GM12878 (cell line): ENCODE results near the gene PERM1. TPM values are rescaled to one million over a fixed set of nuclear protein-coding genes. Genes with fewer than 3 reads are reported as not detected.
A peak's percentile ranks its signal among the peaks of the same experiment; 100 is the strongest.

ENCODE experiments used
- ATAC-seq: fragments of 200-7000 bp; cut with Tn5 transposase; 3 replicates; pipeline ENCODE4 v1.9.1; 2020; ENCODE audit warnings: mild to moderate bottlenecking, moderate library complexity
- BruUV-seq: library from RNA; stranded (reverse); fragments of 400-500 nt; replicated peaks from 2 replicates; lab custom pipeline; 2021; lab: Mats Ljungman, UMichigan
- CTCF ChIA-PET: fragments of 300-600 bp; sonication (Branson Sonifier 250); formaldehyde crosslinking; extraction: SDS; loops from one replicate; lab custom pipeline; 2021; ENCODE audit warnings: inconsistent platforms; lab: Yijun Ruan, JAX
- POLR2A ChIA-PET: fragments of 350-600 bp; formaldehyde crosslinking; extraction: SDS; loops from one replicate; lab custom pipeline; 2021; ENCODE audit warnings: inconsistent platforms; lab: Charles Lee
- RAD21 ChIA-PET: fragments of 300-600 bp; sonication (Branson Sonifier 250); formaldehyde crosslinking; loops from one replicate; lab custom pipeline; 2023; ENCODE audit warnings: antibody characterized with exemption; ENCODE audit not compliant: unreplicated experiment; lab: Charles Lee
- SMC1A ChIA-PET: fragments of 300-600 bp; sonication (Branson Sonifier 250); formaldehyde crosslinking; loops from one replicate; lab custom pipeline; 2023; ENCODE audit not compliant: unreplicated experiment, uncharacterized antibody; lab: Charles Lee
- DNase-seq: peaks from one replicate; pipeline ENCODE4 v3.0.0-alpha.2; 2011; ENCODE audit warnings: low read depth, low spot score
- FAIRE-seq: peaks from 3 replicates; lab custom pipeline; 2011; peaks lifted over from hg19 to GRCh38; lab: Jason Lieb, UNC
- H2AFZ ChIP-seq: 2 replicates; pipeline ENCODE4 v1.6.0; 2011; ENCODE audit warnings: low read depth, low read length, control low read depth; ENCODE audit not compliant: control insufficient read depth
- H3K27ac ChIP-seq: 2 replicates; pipeline ENCODE4 v1.5.1; 2011; ENCODE audit warnings: control low read depth; ENCODE audit not compliant: control insufficient read depth, insufficient read depth
- H3K27me3 ChIP-seq, 2 experiments: replicated peaks in 1 of 2; 2 replicates each; pipeline versions ENCODE4 v1.6.0 to v1.6.1; 2011; ENCODE audit warnings: low read length in 1 of 2; ENCODE audit not compliant: control insufficient read depth in 2 of 2, insufficient read depth in 2 of 2
- H3K36me3 ChIP-seq, 2 experiments: 2 replicates each; pipeline ENCODE4 v1.5.1; 2011; ENCODE audit warnings: low read length in 1 of 2; ENCODE audit not compliant: control insufficient read depth in 2 of 2, insufficient read depth in 2 of 2
- H3K4me1 ChIP-seq: 2 replicates; pipeline ENCODE4 v1.6.1; 2011; ENCODE audit warnings: mild to moderate bottlenecking, low read length, moderate library complexity, mixed read lengths; ENCODE audit not compliant: control insufficient read depth, insufficient read depth
- H3K4me2 ChIP-seq: 2 replicates; pipeline ENCODE4 v1.6.0; 2011; ENCODE audit warnings: control low read depth; ENCODE audit not compliant: control insufficient read depth, insufficient read depth
- H3K4me3 ChIP-seq: fragments of 200-600 bp; sonication (generic); 2 replicates; pipeline ENCODE4 v1.5.1; 2016
- H3K79me2 ChIP-seq: 2 replicates; pipeline ENCODE4 v1.6.0; 2011; ENCODE audit warnings: low read length; ENCODE audit not compliant: control insufficient read depth, insufficient read depth
- H3K9ac ChIP-seq: 2 replicates; pipeline ENCODE4 v1.8.0; 2011; ENCODE audit warnings: low read length, control low read depth, mixed read lengths; ENCODE audit not compliant: control insufficient read depth, insufficient read depth
- H3K9me3 ChIP-seq: replicated peaks from 3 replicates; pipeline ENCODE4 v1.5.1; 2011; ENCODE audit warnings: mild to moderate bottlenecking, low read length; ENCODE audit not compliant: control insufficient read depth, insufficient read depth
- H4K20me1 ChIP-seq: 2 replicates; pipeline ENCODE4 v1.6.0; 2011; ENCODE audit not compliant: control insufficient read depth, insufficient read depth
- DPF2 ChIP-seq: fragments of 450-650 bp; IDR thresholded peaks from 2 replicates; pipeline ENCODE4 v1.6.1; 2017; ENCODE audit warnings: mild to moderate bottlenecking
- EGR1 ChIP-seq, 2 experiments: IDR thresholded peaks; 1 replicate in 1 of 2; 2 replicates in 1 of 2; pipeline ENCODE4 v1.6.1; 2011 to 2012; ENCODE audit warnings: low read depth in 2 of 2, low read length in 2 of 2, borderline replicate concordance in 1 of 2, mild to moderate bottlenecking in 1 of 2, moderate library complexity in 1 of 2
- FOXK2 ChIP-seq: fragments of 450-650 bp; IDR thresholded peaks from 2 replicates; pipeline ENCODE4 v1.6.1; 2017; ENCODE audit warnings: mild to moderate bottlenecking, moderate library complexity
- GATAD2B ChIP-seq: fragments of 450-650 bp; conservative IDR thresholded peaks from 2 replicates; pipeline ENCODE4 v1.6.1; 2017; ENCODE audit warnings: low read depth, mild to moderate bottlenecking, moderate library complexity
- IKZF1 ChIP-seq: fragments of 450-650 bp; conservative IDR thresholded peaks from 2 replicates; pipeline ENCODE4 v1.6.1; 2017; ENCODE audit warnings: antibody characterized with exemption, mild to moderate bottlenecking
- NKRF ChIP-seq: fragments of 450-650 bp; conservative IDR thresholded peaks from 2 replicates; pipeline ENCODE4 v1.6.1; 2017; ENCODE audit warnings: mild to moderate bottlenecking, moderate library complexity
- NR2F1 ChIP-seq: fragments of 450-650 bp; conservative IDR thresholded peaks from 2 replicates; pipeline ENCODE4 v1.6.1; 2017; ENCODE audit warnings: mild to moderate bottlenecking
- PBX3 ChIP-seq: IDR thresholded peaks from 2 replicates; pipeline ENCODE4 v1.6.1; 2011; ENCODE audit warnings: mild to moderate bottlenecking, low read depth, low read length, moderate library complexity; ENCODE audit not compliant: insufficient replicate concordance
- PKNOX1 ChIP-seq: fragments of 450-650 bp; IDR thresholded peaks from 2 replicates; pipeline ENCODE4 v1.6.1; 2016; ENCODE audit warnings: mild to moderate bottlenecking
- PML ChIP-seq: IDR thresholded peaks from 2 replicates; pipeline ENCODE4 v1.6.1; 2012; ENCODE audit warnings: low read length, inconsistent platforms
- SUZ12 ChIP-seq: fragments of 200-600 bp; sonication (generic); IDR thresholded peaks from one replicate; pipeline ENCODE4 v1.6.1; 2018; ENCODE audit warnings: antibody characterized with exemption, mild to moderate bottlenecking; ENCODE audit not compliant: unreplicated experiment
- ZZZ3 ChIP-seq: IDR thresholded peaks from 2 replicates; pipeline ENCODE4 v1.6.1; 2011; ENCODE audit warnings: low read depth; ENCODE audit not compliant: control insufficient read depth, insufficient read length
- WGBS: methylation state at CpG from one replicate; pipeline ENCODE4 v1.1.6; 2016; ENCODE audit warnings: low lambda C conversion rate; ENCODE audit not compliant: insufficient replicate concordance, insufficient coverage; ENCODE audit errors: missing lambda C conversion rate; 5-methylcytosine and 5-hydroxymethylcytosine counted together
- in situ Hi-C: fragments of 300-500 bp; cut with MboI; formaldehyde crosslinking; loops from 9 replicates; pipeline ENCODE4 v1.14.3; 2018; ENCODE audit warnings: mixed read lengths
- intact Hi-C: fragments of 100-400 bp; cut with micrococcal nuclease; formaldehyde crosslinking; loops from one replicate; pipeline ENCODE4 v1.14.2; 2022; ENCODE audit not compliant: unreplicated experiment
- polyA plus RNA-seq, 11 experiments: library from polyadenylated mRNA; depleted of rRNA in 4 of 11; unstranded in 6 of 11; stranded (reverse) in 5 of 11; fragments of >200 nt; fragmentation: Nextera tagmentation in 4 of 11; fragmentation: Illumina TruSeq in 1 of 11; extraction: Ambion mirVana in 4 of 11; extraction: Trizol in 1 of 11; gene quantifications; 1 replicate in 1 of 11; 2 replicates in 10 of 11; pipeline versions ENCODE4 v1.2.1 to v1.2.3, GENCODE V29; 2011 to 2016; ENCODE audit warnings: inconsistent platforms in 2 of 11, missing spikeins in 2 of 11, low read depth in 1 of 11
- total RNA-seq, 4 experiments: library from RNA; depleted of rRNA in 3 of 4; stranded (reverse); fragments of >200 nt in 3 of 4; fragmentation: Illumina TruSeq in 1 of 4; extraction: Trizol in 1 of 4; gene quantifications; 2 replicates each; pipeline versions ENCODE4 v1.2.1 to v1.2.3, GENCODE V29; 2013 to 2021

PERM1 gene
- total and polyA plus RNA-seq, 10 of the 15 experiments (the other 5 are each of a cell fraction or from before 2014, with no cell fraction given): not detected

- RAD21 ChIA-PET: interaction anchor here (1.0 to 4.1 kb wide), 2 partner anchors 26 to 35 kb away, joined by 4 to 20 read pairs; partner anchors contain the start of gene PLEKHN1
- DNase-seq (no peak), FAIRE-seq (no peak), ATAC-seq (peak; percentile 33)
- SMC1A ChIA-PET: interaction anchor here (0.9 kb wide), 1 partner anchor 35 kb away, joined by 3 read pairs; no protein-coding TSS in a partner anchor
- POLR2A ChIA-PET: no interaction called here
- Histone ChIP-seq H3K36me3 (peaks cover 0 to 1% of the 10 kb centered on the region in 2 experiments; a peak in 1 of 4 replicates), H3K27ac (no peak overlapping the region), H3K4me2 (peak overlapping the region; percentile 11), H3K9ac (no peak overlapping the region), H4K20me1 (no peaks in the 10 kb centered on the region), H3K27me3 (peaks cover 6 to 8% of the 10 kb centered on the region in 2 experiments), H3K4me3 (peak overlapping the region; percentile 22; the same call in 1 of the 2 replicates), H3K79me2 (no peaks in the 10 kb centered on the region), H3K9me3 (no peaks in the 10 kb centered on the region), H2AFZ (no peak overlapping the region), H3K4me1 (peaks cover 7% of the 10 kb centered on the region; the same call in 1 of the 2 replicates)
- 2% methylated on average over 74 of the region's 86 CpGs for WGBS
- CTCF ChIA-PET: interaction anchor here (0.6 to 1.6 kb wide), 4 partner anchors 18 to 76 kb away, joined by 3 to 5 read pairs (median 4); partner anchors contain the start of gene NOC2L
- BruUV-seq: no TSS peak
- intact Hi-C loops: loop anchor here (5.0 kb wide), 1 partner anchor 33 kb away; no protein-coding TSS in a partner anchor
- in situ Hi-C loops: no loop called here
- TF ChIP-seq GATAD2B (0 out of 2 replicates have a peak, but pooled peaks have one; percentile 35), NR2F1 (0 out of 2 replicates have a peak, but pooled peaks have one; percentile 28), EGR1 (IDR thresholded peaks at IDR 0.05; ENCODE audit: borderline replicate concordance in 1 of 2, low read depth in 2 of 2, low read length in 2 of 2) (peak in 1 of 2 experiments; percentile 53; a peak in 1 of 3 replicates), SUZ12 (peak; percentile 99), PKNOX1 (peak; percentile 47), DPF2 (peak; percentile 70; the same call in 1 of the 2 replicates), ZZZ3 (no peak), NKRF (0 out of 2 replicates have a peak, but pooled peaks have one; percentile 37), FOXK2 (no peak), IKZF1 (peak; percentile 45; the same call in 1 of the 2 replicates), PML (no peak), PBX3 (peak; percentile 36)
Measured at GRCh38 chr1:940107-941014, 41.5 kb downstream of the PERM1 start.
